ENCODE data around the gene ZNHIT6. TPM values are rescaled to one million over a fixed set of nuclear protein-coding genes. Genes with fewer than 3 reads are reported as not detected.

ZNHIT6 gene
- total and polyA plus RNA-seq, 10 of the 15 experiments (the other 5 are each of a cell fraction or from before 2014, with no cell fraction given): 12.8 to 32.0 (median 18.8) TPM

DNA sequence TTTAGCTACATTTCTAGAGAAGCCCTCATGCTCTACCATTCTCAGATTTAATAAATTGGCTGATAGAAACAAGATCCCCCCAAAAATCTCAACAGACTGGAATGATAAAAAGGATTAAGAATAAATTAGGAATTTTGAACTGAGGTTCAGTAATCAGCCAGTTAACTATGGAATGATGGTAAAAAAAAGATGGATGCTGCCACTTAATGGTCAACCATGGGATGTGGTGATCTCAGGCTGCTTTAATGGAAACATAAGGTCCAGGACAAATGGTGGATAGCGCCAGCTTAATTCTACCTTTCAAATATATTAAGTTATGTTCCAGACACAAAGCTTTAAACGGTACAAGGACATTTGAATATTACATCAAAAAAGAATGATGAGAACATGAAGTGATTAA lies 77.7 kb downstream of the ZNHIT6 start (continued):
- TF ChIP-seq PRDM15 (CRISPR knock-in tag; IDR thresholded peaks at IDR 0.05): no peak
- TF ChIP-seq RB1 (IDR thresholded peaks at IDR 0.05; ENCODE audit: borderline replicate concordance): no peak

GRCh38 chr1:85629532-85629920 lies 78.7 kb downstream of the ZNHIT6 start:
- ChIA-PET RAD21 (ENCODE audit: unreplicated experiment) (no interaction called here), CTCF (no interaction called here), SMC1A (ENCODE audit: uncharacterized antibody, unreplicated experiment) (interaction anchor here (0.6 kb wide), 1 partner anchor 386 kb away, joined by 3 read pairs; no protein-coding TSS in a partner anchor), POLR2A (interaction anchor here (0.6 kb wide), 1 partner anchor 10 kb away, joined by 3 read pairs; no protein-coding TSS in a partner anchor)
- no TSS peak for BruUV-seq (replicated peaks)
- FAIRE-seq (no peak), ATAC-seq (no peak), DNase-seq (ENCODE audit: low read depth, low spot score) (no peak)
- Histone ChIP-seq H3K9ac (ENCODE audit: control insufficient read depth, insufficient read depth, low read length) (no peak overlapping the region), H3K4me3 (no peak overlapping the region), H2AFZ (ENCODE audit: control insufficient read depth, low read depth, low read length) (no peak overlapping the region), H4K20me1 (ENCODE audit: control insufficient read depth, insufficient read depth) (no peaks in the 10 kb centered on the region), H3K27me3 (replicated peaks in 1 of 2; ENCODE audit: control insufficient read depth in 2 of 2, insufficient read depth in 2 of 2, low read length in 1 of 2) (no peaks in the 10 kb centered on the region), H3K4me1 (ENCODE audit: control insufficient read depth, insufficient read depth, low read length) (no peaks in the 10 kb centered on the region), H3K36me3 (ENCODE audit: control insufficient read depth in 2 of 2, insufficient read depth in 2 of 2, low read length in 1 of 2) (no peaks in the 10 kb centered on the region), H3K4me2 (ENCODE audit: control insufficient read depth, insufficient read depth) (no peak overlapping the region), H3K27ac (ENCODE audit: control insufficient read depth, insufficient read depth) (no peak overlapping the region), H3K9me3 (replicated peaks; ENCODE audit: control insufficient read depth, insufficient read depth, low read length) (no peaks in the 10 kb centered on the region), H3K79me2 (ENCODE audit: control insufficient read depth, insufficient read depth, low read length) (no peaks in the 10 kb centered on the region)
- intact Hi-C loops (cut with micrococcal nuclease; ENCODE audit: unreplicated experiment) (no loop called here), in situ Hi-C loops (cut with MboI) (no loop called here)
- WGBS (ENCODE audit: insufficient coverage, insufficient replicate concordance, low lambda C conversion rate, missing lambda C conversion rate): 100% methylated on average over 2 of the region's 2 CpGs
- TF ChIP-seq BMI1 (IDR thresholded peaks at IDR 0.05; ENCODE audit: borderline replicate concordance) (no peak), ATF2 (IDR thresholded peaks at IDR 0.05; ENCODE audit: low read length) (no peak), CHD1 (IDR thresholded peaks at IDR 0.05; ENCODE audit: low read depth, low read length) (no peak), EED (IDR thresholded peaks at IDR 0.05; ENCODE audit: low read depth) (no peak), DPF2 (IDR thresholded peaks at IDR 0.05) (no peak), CHD2 (IDR thresholded peaks at IDR 0.05; ENCODE audit: borderline replicate concordance, low read depth, low read length) (no peak), CEBPB (IDR thresholded peaks at IDR 0.05; ENCODE audit: borderline replicate concordance in 1 of 2, low read depth in 2 of 2, low read length in 2 of 2) (no peak), ASH2L (IDR thresholded peaks at IDR 0.05; ENCODE audit: borderline replicate concordance, low read depth) (no peak), NFYB (IDR thresholded peaks at IDR 0.05; ENCODE audit: insufficient read depth, low read depth, low read length) (no peak), EZH2 (IDR thresholded peaks at IDR 0.05; ENCODE audit: borderline replicate concordance, control insufficient read depth, low read depth, low read length) (no peak), PKNOX1 (IDR thresholded peaks at IDR 0.05) (no peak), FOXM1 (IDR thresholded peaks at IDR 0.05; ENCODE audit: low read depth, low read length) (no peak), SREBF1 (IDR thresholded peaks at IDR 0.05; ENCODE audit: low read length) (no peak), SREBF2 (IDR thresholded peaks at IDR 0.05; ENCODE audit: low read length) (no peak), POLR2A (IDR thresholded peaks at IDR 0.05; ENCODE audit: low read depth, low read length) (no peak), NR2F1 (conservative IDR thresholded peaks at IDR 0.05) (no peak)
- TF ChIP-seq, protein P1, sequence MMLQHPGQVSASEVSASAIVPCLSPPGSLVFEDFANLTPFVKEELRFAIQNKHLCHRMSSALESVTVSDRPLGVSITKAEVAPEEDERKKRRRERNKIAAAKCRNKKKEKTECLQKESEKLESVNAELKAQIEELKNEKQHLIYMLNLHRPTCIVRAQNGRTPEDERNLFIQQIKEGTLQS (IDR thresholded peaks at IDR 0.05; ENCODE audit: borderline replicate concordance, extremely low read depth, low read depth, low read length): no peak

All from GM12878 (cell line).